Amniotic stem cell (primary cell): ENCODE measurements around the gene ITGB3.

Experiments used
- DNase-seq: peaks from one replicate; lab custom pipeline; 2025; lab: John Stamatoyannopoulos, UW

The ITGB3 gene

GRCh38 chr17:47338026-47338425 lies 84.4 kb downstream of the ITGB3 start:
- no peak for DNase-seq

- no peak for DNase-seq
Measured at GRCh38 chr17:47352848-47353247, 99.2 kb downstream of the ITGB3 start.

- no peak for DNase-seq
Measured at GRCh38 chr17:47358652-47359051, 105.0 kb downstream of the ITGB3 start.
